Gastroesophageal sphincter (tissue), 4 donors: Measurements from ENCODE around the gene THY1. TPM values are rescaled to one million over a fixed set of nuclear protein-coding genes. Genes with fewer than 3 reads are reported as not detected.

Source experiments
- ATAC-seq: fragments of 150-250 bp; one replicate; pipeline ENCODE4 v1.9.1; 2016; ENCODE audit warnings: mild to moderate bottlenecking, moderate library complexity
- H3K27ac ChIP-seq, 4 donors: fragments of 200-600 bp; sonication (generic) in 3 of 4; 1 replicate in 3 of 4; 2 replicates in 1 of 4; pipeline ENCODE4 v1.5.1; 2016 to 2019
- H3K27me3 ChIP-seq: fragments of 200-600 bp; sonication (generic); one replicate; pipeline ENCODE4 v1.5.1; 2019
- H3K36me3 ChIP-seq, 2 donors: fragments of 200-600 bp; sonication (generic); one replicate each; pipeline ENCODE4 v1.5.1; 2019; ENCODE audit warnings: control low read depth in 1 of 2
- H3K4me1 ChIP-seq, 3 donors: fragments of 200-600 bp; sonication (generic); 1 replicate in 2 of 3; 2 replicates in 1 of 3; pipeline ENCODE4 v1.5.1; 2016 to 2019; ENCODE audit warnings: control low read depth in 2 of 3
- H3K4me3 ChIP-seq, 2 donors: fragments of 200-600 bp; sonication (generic); one replicate each; pipeline ENCODE4 v1.5.1; 2019; ENCODE audit warnings: mild to moderate bottlenecking in 1 of 2, moderate library complexity in 1 of 2
- H3K9me3 ChIP-seq, 3 donors: fragments of 200-600 bp; sonication (generic); one replicate each; pipeline ENCODE4 v1.5.1; 2017 to 2019; ENCODE audit warnings: control low read depth in 2 of 3
- CTCF ChIP-seq, 4 experiments: fragments of 200-600 bp in 2 of 4; fragments of 450-650 bp in 2 of 4; sonication (generic) in 1 of 4; IDR thresholded peaks; one replicate each; pipeline ENCODE4 v1.5.1; 2017 to 2019; ENCODE audit warnings: antibody characterized with exemption in 4 of 4, mild to moderate bottlenecking in 2 of 4, moderate library complexity in 2 of 4
- EP300 ChIP-seq: sonication (generic); formaldehyde crosslinking; IDR thresholded peaks from one replicate; pipeline ENCODE4 v1.6.1; 2017; ENCODE audit warnings: antibody characterized with exemption, mild to moderate bottlenecking
- POLR2A ChIP-seq, 2 donors: fragments of 450-650 bp; IDR thresholded peaks; one replicate each; pipeline ENCODE4 v1.6.1; 2017; ENCODE audit warnings: antibody characterized with exemption in 2 of 2, mild to moderate bottlenecking in 2 of 2, moderate library complexity in 1 of 2
- POLR2AphosphoS5 ChIP-seq: sonication (generic); formaldehyde crosslinking; IDR thresholded peaks from one replicate; pipeline ENCODE4 v1.6.1; 2017; ENCODE audit warnings: antibody characterized with exemption
- WGBS, 2 donors: methylation state at CpG; one replicate each; pipeline ENCODE4 v1.1.5; 2018; ENCODE audit warnings: low coverage in 1 of 2; 5-methylcytosine and 5-hydroxymethylcytosine counted together
- total RNA-seq, 4 donors: library from RNA; depleted of rRNA; stranded (reverse); fragments of >200 nt; gene quantifications; one replicate each; pipeline ENCODE4 v1.1.0, GENCODE V29; 2016

Gene THY1
- total RNA-seq, 4 donors from 2014 or later = 2.5 to 34.5 (median 16.8) TPM

- no peak overlapping the region for H3K4me3 ChIP-seq
- peaks cover 9 to 100% (median 67%) of the 10 kb centered on the region in 3 donors for H3K4me1 ChIP-seq
- H3K9me3 ChIP-seq = no peaks in the 10 kb centered on the region
- no peak for ATAC-seq
- no peak for TF ChIP-seq POLR2A (IDR thresholded peaks at IDR 0.05)
- no peak for TF ChIP-seq CTCF (IDR thresholded peaks at IDR 0.05)
- no peak for TF ChIP-seq POLR2AphosphoS5
- no peak for TF ChIP-seq EP300
- no peaks in the 10 kb centered on the region for H3K36me3 ChIP-seq
- H3K27ac ChIP-seq = peak overlapping the region in 3 of 4 donors; percentile 76 to 97 (median 96)
- no peaks in the 10 kb centered on the region for H3K27me3 ChIP-seq
- WGBS, 2 donors = 60 to 100% methylated on average over 1 of the region's 26 CpGs
These were observed 50.5 kb downstream of the THY1 start for GRCh38 chr11:119372260-119373058.

GRCh38 chr11:119371778-119372182 is 51.2 kb downstream of the THY1 start:
- no peak for TF ChIP-seq POLR2A (IDR thresholded peaks at IDR 0.05)
- peak in 2 of 4 experiments; percentile 24 to 43 for TF ChIP-seq CTCF (IDR thresholded peaks at IDR 0.05)
- TF ChIP-seq EP300 = no peak
- TF ChIP-seq POLR2AphosphoS5 = peak; percentile 57
- Histone ChIP-seq H3K9me3 (no peaks in the 10 kb centered on the region), H3K4me1 (peaks cover 12 to 100% (median 74%) of the 10 kb centered on the region in 3 donors), H3K36me3 (no peaks in the 10 kb centered on the region), H3K27ac (peak overlapping the region in 3 of 4 donors; percentile 76 to 97 (median 96)), H3K4me3 (no peak overlapping the region), H3K27me3 (no peaks in the 10 kb centered on the region)
- WGBS, 2 donors = 45 to 60% methylated on average over 5 to 6 of the region's 8 CpGs
- no peak for ATAC-seq

DNA sequence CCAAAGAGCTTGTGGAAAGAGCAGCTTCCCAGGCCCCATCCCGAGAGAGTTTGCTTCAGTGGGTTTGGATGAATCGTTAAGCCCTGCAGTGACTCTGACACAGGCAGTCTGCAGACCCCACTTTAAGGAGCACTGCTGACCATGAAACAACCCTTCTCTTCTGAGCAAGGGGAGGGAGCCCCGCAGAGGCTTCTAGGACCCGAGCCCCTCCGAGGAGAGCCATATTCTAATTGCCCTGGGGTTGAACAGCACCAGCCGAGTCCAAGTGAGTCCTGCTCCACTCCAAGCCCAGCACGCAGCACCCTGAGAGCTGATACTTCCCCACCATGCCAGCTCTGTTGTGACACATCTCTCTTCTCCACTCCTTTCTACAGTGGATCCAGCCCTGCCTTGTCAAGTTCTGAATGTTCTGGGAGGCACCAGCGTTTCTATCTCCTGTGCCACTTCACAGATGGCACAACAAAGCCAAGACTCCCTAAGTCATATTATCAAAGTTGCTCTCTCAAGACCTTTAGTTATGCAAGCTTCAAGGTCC is 51.8 kb downstream of the THY1 start:
- H3K9me3 ChIP-seq = no peaks in the 10 kb centered on the region
- peak overlapping the region; percentile 2 to 97 (median 86) for H3K27ac ChIP-seq
- 83 to 84% methylated on average over 1 to 4 of the region's 8 CpGs for WGBS, 2 donors
- H3K4me3 ChIP-seq = no peak overlapping the region
- H3K27me3 ChIP-seq = no peaks in the 10 kb centered on the region
- no peak for ATAC-seq
- peaks cover 12 to 100% (median 72%) of the 10 kb centered on the region in 3 donors for H3K4me1 ChIP-seq
- no peaks in the 10 kb centered on the region for H3K36me3 ChIP-seq
- TF ChIP-seq POLR2AphosphoS5 = no peak
- TF ChIP-seq POLR2A (IDR thresholded peaks at IDR 0.05) = no peak
- TF ChIP-seq EP300 = no peak
- TF ChIP-seq CTCF (IDR thresholded peaks at IDR 0.05) = no peak

- 52% methylated on average over 5 of the region's 8 CpGs for WGBS, 2 donors
- H3K4me1 ChIP-seq = peaks cover 12 to 100% (median 69%) of the 10 kb centered on the region in 3 donors
These were observed 52.4 kb downstream of the THY1 start for GRCh38 chr11:119370486-119371046.

More at GRCh38 chr11:119370486-119371046, 52.4 kb downstream of the THY1 start:
- no peaks in the 10 kb centered on the region for H3K9me3 ChIP-seq
- TF ChIP-seq POLR2AphosphoS5 (no peak), EP300 (no peak), POLR2A (IDR thresholded peaks at IDR 0.05) (no peak), CTCF (IDR thresholded peaks at IDR 0.05) (no peak)
- H3K4me3 ChIP-seq = no peak overlapping the region
- ATAC-seq = no peak
- H3K27me3 ChIP-seq = no peaks in the 10 kb centered on the region
- peak overlapping the region; percentile 7 to 97 (median 86) for H3K27ac ChIP-seq
- H3K36me3 ChIP-seq = no peaks in the 10 kb centered on the region
